Measurements from ENCODE around the gene RMP24.

Gene RMP24

DNA sequence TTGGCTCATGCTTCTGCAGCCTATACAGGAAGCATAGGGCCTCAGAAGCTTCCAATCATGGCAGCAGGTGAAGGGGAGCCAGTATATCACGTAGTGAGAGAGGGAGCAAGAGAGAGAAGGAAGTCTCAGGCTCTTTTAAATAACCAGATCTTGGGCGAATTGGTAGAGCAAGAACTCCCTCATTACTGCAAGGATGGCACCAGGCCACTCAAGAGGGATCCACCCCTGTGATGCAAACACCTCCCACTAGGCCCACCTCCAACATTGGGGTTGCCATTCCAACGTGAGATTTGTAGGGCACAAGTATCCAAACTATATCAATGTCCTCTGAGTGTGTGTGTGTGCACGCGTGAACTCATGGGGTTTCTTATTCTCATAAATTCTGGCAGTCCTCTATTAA, 37.6 kb upstream of the RMP24 start:
- no peak for ATAC-seq (ENCODE audit: low read depth)
- POLR2A ChIA-PET = interaction anchor here (0.6 kb wide), 1 partner anchor 37 kb away, joined by 3 read pairs; no protein-coding TSS in a partner anchor

DNA sequence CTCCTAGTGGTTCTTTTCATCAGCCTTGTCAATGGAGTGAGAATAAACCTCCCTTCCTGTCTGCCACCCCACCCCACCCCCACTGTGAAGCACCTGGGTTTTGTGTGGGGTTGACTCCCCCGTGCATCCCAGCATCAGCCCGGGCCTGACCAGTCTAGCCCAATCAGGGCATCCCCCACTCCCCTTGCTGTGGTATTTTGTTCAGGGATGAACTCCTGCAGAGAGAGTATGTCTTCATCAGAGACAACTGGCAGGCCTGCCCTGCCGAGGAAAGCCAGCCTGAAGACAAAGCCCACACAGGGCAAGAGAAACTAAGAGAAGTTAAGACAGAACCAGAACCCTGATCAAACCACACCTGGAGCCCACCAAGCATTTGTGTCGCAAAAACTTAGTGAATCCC, 36.7 kb upstream of the RMP24 start:
- H3K9me3 Mint-ChIP-seq = no peaks in the 10 kb centered on the region
- H3K27me3 Mint-ChIP-seq = peaks cover 3% of the 10 kb centered on the region
- ChIA-PET POLR2A (no interaction called here), CTCF (no interaction called here)
- no peak overlapping the region for H3K4me3 Mint-ChIP-seq
- H3K36me3 Mint-ChIP-seq (ENCODE audit: low read depth) = no peaks in the 10 kb centered on the region
- intact Hi-C loops (cut with micrococcal nuclease) = no loop called here
- H3K27ac Mint-ChIP-seq = no peak overlapping the region
- ATAC-seq (ENCODE audit: low read depth) (no peak), DNase-seq (no peak)
- no peaks in the 10 kb centered on the region for H3K4me1 Mint-ChIP-seq
- TF ChIP-seq, protein P1, sequence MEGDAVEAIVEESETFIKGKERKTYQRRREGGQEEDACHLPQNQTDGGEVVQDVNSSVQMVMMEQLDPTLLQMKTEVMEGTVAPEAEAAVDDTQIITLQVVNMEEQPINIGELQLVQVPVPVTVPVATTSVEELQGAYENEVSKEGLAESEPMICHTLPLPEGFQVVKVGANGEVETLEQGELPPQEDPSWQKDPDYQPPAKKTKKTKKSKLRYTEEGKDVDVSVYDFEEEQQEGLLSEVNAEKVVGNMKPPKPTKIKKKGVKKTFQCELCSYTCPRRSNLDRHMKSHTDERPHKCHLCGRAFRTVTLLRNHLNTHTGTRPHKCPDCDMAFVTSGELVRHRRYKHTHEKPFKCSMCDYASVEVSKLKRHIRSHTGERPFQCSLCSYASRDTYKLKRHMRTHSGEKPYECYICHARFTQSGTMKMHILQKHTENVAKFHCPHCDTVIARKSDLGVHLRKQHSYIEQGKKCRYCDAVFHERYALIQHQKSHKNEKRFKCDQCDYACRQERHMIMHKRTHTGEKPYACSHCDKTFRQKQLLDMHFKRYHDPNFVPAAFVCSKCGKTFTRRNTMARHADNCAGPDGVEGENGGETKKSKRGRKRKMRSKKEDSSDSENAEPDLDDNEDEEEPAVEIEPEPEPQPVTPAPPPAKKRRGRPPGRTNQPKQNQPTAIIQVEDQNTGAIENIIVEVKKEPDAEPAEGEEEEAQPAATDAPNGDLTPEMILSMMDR (IDR thresholded peaks at IDR 0.05) = no peak

More for the DNA sequence above, 37.6 kb upstream of the RMP24 start:
- Mint-ChIP-seq H3K9me3 (peaks cover 3% of the 10 kb centered on the region), H3K4me1 (no peaks in the 10 kb centered on the region), H3K27me3 (peaks cover 5% of the 10 kb centered on the region), H3K36me3 (ENCODE audit: low read depth) (no peaks in the 10 kb centered on the region), H3K27ac (no peak overlapping the region), H3K4me3 (no peak overlapping the region)
- CTCF ChIA-PET = no interaction called here
- TF ChIP-seq, protein P1 (IDR thresholded peaks at IDR 0.05) = no peak
- intact Hi-C loops (cut with micrococcal nuclease) = no loop called here
- no peak for DNase-seq

DNA sequence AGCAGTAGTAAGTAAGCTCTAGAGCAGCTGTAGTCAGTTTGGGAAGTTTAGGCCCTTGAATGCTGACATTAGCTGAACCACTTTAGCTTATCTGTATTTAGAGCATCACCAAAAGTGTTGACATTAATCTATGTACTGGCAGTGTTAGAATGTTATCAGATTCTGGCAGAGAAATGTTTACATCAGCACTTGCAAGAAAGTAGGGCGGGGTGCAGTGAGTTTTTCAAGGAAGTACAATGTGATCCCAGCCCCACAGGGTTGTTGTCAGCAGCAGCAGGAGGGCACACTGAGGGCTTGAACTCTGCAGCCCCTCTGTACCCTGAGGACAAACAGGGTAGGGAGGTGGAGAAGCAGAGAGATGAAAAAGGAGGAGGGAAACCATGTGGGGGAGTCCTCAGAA, 35.5 kb upstream of the RMP24 start:
- H3K9me3 Mint-ChIP-seq = no peaks in the 10 kb centered on the region
- intact Hi-C loops (cut with micrococcal nuclease) = no loop called here
- no peak overlapping the region for H3K27ac Mint-ChIP-seq
- no peaks in the 10 kb centered on the region for H3K36me3 Mint-ChIP-seq (ENCODE audit: low read depth)
- H3K4me3 Mint-ChIP-seq = no peak overlapping the region
- TF ChIP-seq, protein P1 (IDR thresholded peaks at IDR 0.05) = no peak
- no peaks in the 10 kb centered on the region for H3K4me1 Mint-ChIP-seq
- CTCF ChIA-PET = interaction anchor here (1.1 kb wide), 2 partner anchors 14 to 180 kb away, joined by 3 read pairs; no protein-coding TSS in a partner anchor
- ATAC-seq (ENCODE audit: low read depth) = no peak
- no peak for DNase-seq
- POLR2A ChIA-PET = no interaction called here
- peaks cover 6% of the 10 kb centered on the region for H3K27me3 Mint-ChIP-seq

DNA sequence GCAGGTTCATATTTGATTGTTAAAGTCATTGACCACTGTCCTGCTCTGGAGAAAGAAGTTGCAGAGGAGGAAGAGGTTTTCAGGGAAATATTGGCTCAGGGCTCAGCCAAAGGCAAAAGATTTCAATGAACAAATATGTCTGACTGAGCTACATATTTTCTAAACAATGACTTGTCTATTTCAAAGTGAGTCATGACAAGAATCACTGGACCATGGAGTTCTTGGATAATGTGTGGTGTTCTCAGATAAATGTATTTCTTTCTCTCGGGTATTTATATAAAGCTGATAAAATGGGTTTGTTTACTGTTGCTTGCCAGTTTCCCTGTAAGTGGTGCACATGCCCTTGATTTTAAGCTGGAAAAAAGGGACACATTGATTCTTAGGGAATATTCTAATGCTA, 34.3 kb upstream of the RMP24 start:
- TF ChIP-seq, protein P1 (IDR thresholded peaks at IDR 0.05) = no peak
- ChIA-PET POLR2A (no interaction called here), CTCF (interaction anchor here (1.4 kb wide), 2 partner anchors 9 to 12 kb away, joined by 3 to 4 read pairs; no protein-coding TSS in a partner anchor)
- H3K36me3 Mint-ChIP-seq (ENCODE audit: low read depth) = no peaks in the 10 kb centered on the region
- no peaks in the 10 kb centered on the region for H3K9me3 Mint-ChIP-seq
- intact Hi-C loops (cut with micrococcal nuclease) = no loop called here
- H3K4me1 Mint-ChIP-seq = no peaks in the 10 kb centered on the region
- no peak for ATAC-seq (ENCODE audit: low read depth)
- H3K27me3 Mint-ChIP-seq = peaks cover 9% of the 10 kb centered on the region
- DNase-seq = no peak
- H3K27ac Mint-ChIP-seq = no peak overlapping the region
- H3K4me3 Mint-ChIP-seq = no peak overlapping the region

DNA sequence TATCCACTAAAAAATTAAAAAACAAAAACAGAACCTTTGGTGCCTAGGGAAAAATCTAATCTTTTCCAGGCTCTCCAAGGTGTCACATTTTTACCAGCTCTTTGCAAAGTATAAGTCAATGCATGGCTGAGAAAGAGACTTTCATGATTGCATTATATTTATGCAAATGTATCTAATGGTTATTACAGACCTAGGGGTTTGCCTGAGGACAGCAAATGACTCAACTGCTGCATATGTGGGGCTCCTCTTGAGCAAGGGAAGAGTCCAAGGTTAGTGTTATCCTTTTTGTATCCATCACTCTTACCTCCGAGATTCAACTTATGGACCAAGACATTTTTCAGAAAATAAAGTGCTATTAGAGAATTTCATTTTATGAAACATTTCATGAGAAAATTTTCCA, 33.9 kb upstream of the RMP24 start:
- Mint-ChIP-seq H3K36me3 (ENCODE audit: low read depth) (no peaks in the 10 kb centered on the region), H3K4me3 (no peak overlapping the region), H3K27me3 (peaks cover 10% of the 10 kb centered on the region), H3K27ac (no peak overlapping the region), H3K4me1 (no peaks in the 10 kb centered on the region), H3K9me3 (no peaks in the 10 kb centered on the region)
- DNase-seq = no peak
- ChIA-PET CTCF (interaction anchor here (1.4 kb wide), 2 partner anchors 9 to 12 kb away, joined by 3 to 4 read pairs; no protein-coding TSS in a partner anchor), POLR2A (no interaction called here)
- no peak for ATAC-seq (ENCODE audit: low read depth)
- intact Hi-C loops (cut with micrococcal nuclease) = no loop called here
- TF ChIP-seq, protein P1 (IDR thresholded peaks at IDR 0.05) = no peak

All from activated B cell treated with CpG ODN at 0.5 μM for 24 hours (primary cell).